Natural killer cell (primary cell): Measurements from ENCODE around the gene STRN3. TPM values are rescaled to one million over a fixed set of nuclear protein-coding genes. Genes with fewer than 3 reads are reported as not detected.

Source experiments
- ATAC-seq, 3 donors: fragments of 150-1000 bp in 2 of 3; fragments of 200-7000 bp in 1 of 3; cut with Tn5 transposase; 1 replicate in 1 of 3; 2 replicates in 2 of 3; pipeline ENCODE4 v1.10.0; 2021; ENCODE audit warnings: mild to moderate bottlenecking in 2 of 3, moderate library complexity in 2 of 3
- DNase-seq, 2 donors: peaks; one replicate each; pipeline versions ENCODE4 v3.0.0 to v3.0.0-alpha.2; 2013 to 2021; ENCODE audit warnings: mixed read lengths in 1 of 2
- H3K27ac ChIP-seq: one replicate; pipeline ENCODE4 v1.5.1; 2013; ENCODE audit warnings: mild to moderate bottlenecking, low read length
- H3K27me3 ChIP-seq: one replicate; pipeline ENCODE4 v1.6.1; 2013; ENCODE audit warnings: low read length; ENCODE audit not compliant: control insufficient read depth, insufficient read depth
- H3K36me3 ChIP-seq: one replicate; pipeline ENCODE4 v1.6.1; 2013; ENCODE audit warnings: low read length; ENCODE audit not compliant: control insufficient read depth, insufficient read depth
- H3K4me1 ChIP-seq: one replicate; pipeline ENCODE4 v1.6.1; 2013; ENCODE audit warnings: low read length; ENCODE audit not compliant: control insufficient read depth, insufficient read depth
- H3K4me3 ChIP-seq: one replicate; pipeline ENCODE4 v1.5.1; 2013; ENCODE audit warnings: low read length
- H3K9me3 ChIP-seq: one replicate; pipeline ENCODE4 v1.6.1; 2013; ENCODE audit warnings: low read length; ENCODE audit not compliant: control insufficient read depth, insufficient read depth
- H3K27ac Mint-ChIP-seq, 2 donors: one replicate each; pipeline ENCODE4 v1.8.0; 2022; ENCODE audit warnings: mild to moderate bottlenecking in 2 of 2, mixed read lengths in 2 of 2, moderate library complexity in 1 of 2
- H3K27me3 Mint-ChIP-seq, 2 donors: one replicate each; pipeline ENCODE4 v1.8.0; 2022; ENCODE audit warnings: low read depth in 2 of 2, mixed read lengths in 2 of 2
- H3K36me3 Mint-ChIP-seq: one replicate; pipeline ENCODE4 v1.8.0; 2022; ENCODE audit warnings: mixed read lengths
- H3K4me1 Mint-ChIP-seq, 2 donors: one replicate each; pipeline ENCODE4 v1.8.0; 2022; ENCODE audit warnings: mixed read lengths in 2 of 2
- H3K4me3 Mint-ChIP-seq: one replicate; pipeline ENCODE4 v1.8.0; 2022; ENCODE audit warnings: mild to moderate bottlenecking, moderate library complexity, mixed read lengths
- H3K9me3 Mint-ChIP-seq, 2 donors: one replicate each; pipeline ENCODE4 v1.8.0; 2022; ENCODE audit warnings: mixed read lengths in 2 of 2
- WGBS: methylation state at CpG from one replicate; pipeline ENCODE4 v1.1.7; 2013; ENCODE audit warnings: missing lambda C conversion rate; ENCODE audit not compliant: insufficient coverage; 5-methylcytosine and 5-hydroxymethylcytosine counted together
- intact Hi-C: fragments of 100-400 bp; cut with micrococcal nuclease; formaldehyde crosslinking; loops from one replicate; pipeline ENCODE4 v1.14.2; 2022
- total RNA-seq, 4 donors: library from RNA; stranded (reverse); fragments of 120-200 nt in 1 of 4; gene quantifications; one replicate each; pipeline versions ENCODE4 v1.2.3 to v1.2.4, GENCODE V29; 2013 to 2022
- TF ChIP-seq, protein P1 (sequence below): fragments of 200-600 bp; IDR thresholded peaks from one replicate; pipeline ENCODE4 v1.8.0; 2022; ENCODE audit warnings: antibody characterized with exemption

The STRN3 gene
- total RNA-seq, 3 donors from 2014 or later (not counting 1 experiment from before 2014, with no cell fraction given) = 19.5 to 34.2 (median 31.1) TPM

GRCh38 chr14:30894923-30895515 lies 131.2 kb downstream of the STRN3 start:
- TF ChIP-seq, protein P1, sequence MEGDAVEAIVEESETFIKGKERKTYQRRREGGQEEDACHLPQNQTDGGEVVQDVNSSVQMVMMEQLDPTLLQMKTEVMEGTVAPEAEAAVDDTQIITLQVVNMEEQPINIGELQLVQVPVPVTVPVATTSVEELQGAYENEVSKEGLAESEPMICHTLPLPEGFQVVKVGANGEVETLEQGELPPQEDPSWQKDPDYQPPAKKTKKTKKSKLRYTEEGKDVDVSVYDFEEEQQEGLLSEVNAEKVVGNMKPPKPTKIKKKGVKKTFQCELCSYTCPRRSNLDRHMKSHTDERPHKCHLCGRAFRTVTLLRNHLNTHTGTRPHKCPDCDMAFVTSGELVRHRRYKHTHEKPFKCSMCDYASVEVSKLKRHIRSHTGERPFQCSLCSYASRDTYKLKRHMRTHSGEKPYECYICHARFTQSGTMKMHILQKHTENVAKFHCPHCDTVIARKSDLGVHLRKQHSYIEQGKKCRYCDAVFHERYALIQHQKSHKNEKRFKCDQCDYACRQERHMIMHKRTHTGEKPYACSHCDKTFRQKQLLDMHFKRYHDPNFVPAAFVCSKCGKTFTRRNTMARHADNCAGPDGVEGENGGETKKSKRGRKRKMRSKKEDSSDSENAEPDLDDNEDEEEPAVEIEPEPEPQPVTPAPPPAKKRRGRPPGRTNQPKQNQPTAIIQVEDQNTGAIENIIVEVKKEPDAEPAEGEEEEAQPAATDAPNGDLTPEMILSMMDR = no peak
- DNase-seq (no peak), ATAC-seq (no peak)
- Mint-ChIP-seq H3K4me3 (no peak overlapping the region), H3K4me1 (peaks cover 5 to 15% of the 10 kb centered on the region in 2 donors), H3K36me3 (peaks cover 6% of the 10 kb centered on the region), H3K9me3 (no peaks in the 10 kb centered on the region), H3K27me3 (no peaks in the 10 kb centered on the region), H3K27ac (peak overlapping the region in 1 of 2 donors; percentile 44)
- Histone ChIP-seq H3K36me3 (peaks cover 21% of the 10 kb centered on the region), H3K27me3 (no peaks in the 10 kb centered on the region), H3K9me3 (no peaks in the 10 kb centered on the region), H3K4me1 (no peaks in the 10 kb centered on the region), H3K27ac (no peak overlapping the region), H3K4me3 (no peak overlapping the region)
- intact Hi-C loops = no loop called here
- 98% methylated on average over 3 of the region's 4 CpGs for WGBS

- DNase-seq = no peak
- peaks cover 3 to 6% of the 10 kb centered on the region in 2 donors for H3K4me1 Mint-ChIP-seq
- no peaks in the 10 kb centered on the region for H3K27me3 Mint-ChIP-seq
- H3K27ac Mint-ChIP-seq = no peak overlapping the region
- Histone ChIP-seq H3K27ac (no peak overlapping the region), H3K4me3 (no peak overlapping the region), H3K36me3 (peaks cover 21% of the 10 kb centered on the region), H3K27me3 (no peaks in the 10 kb centered on the region), H3K4me1 (no peaks in the 10 kb centered on the region), H3K9me3 (no peaks in the 10 kb centered on the region)
- TF ChIP-seq, protein P1 = no peak
- no peak for ATAC-seq
- H3K36me3 Mint-ChIP-seq = peaks cover 6% of the 10 kb centered on the region
- H3K4me3 Mint-ChIP-seq = no peak overlapping the region
- intact Hi-C loops = no loop called here
- no peaks in the 10 kb centered on the region for H3K9me3 Mint-ChIP-seq
- 100% methylated on average over 2 of the region's 2 CpGs for WGBS
These were observed 132.4 kb downstream of the STRN3 start for GRCh38 chr14:30893819-30894218.

DNA sequence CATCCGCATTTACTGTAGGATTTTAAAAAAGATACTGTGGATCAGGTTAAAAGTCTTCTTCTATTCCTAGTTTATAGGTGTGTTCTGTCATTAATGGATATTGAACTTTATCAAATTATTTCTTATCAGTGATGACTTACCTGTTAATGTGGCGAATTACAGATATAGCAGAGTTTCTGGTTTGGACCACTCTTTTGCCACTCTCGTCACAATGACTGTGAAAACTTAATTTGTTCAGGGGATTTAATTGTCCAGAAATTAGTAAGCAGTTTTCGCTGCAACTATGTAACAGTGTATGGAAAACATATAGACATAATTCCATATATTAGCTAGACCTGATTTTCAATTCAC lies 137.0 kb downstream of the STRN3 start:
- Mint-ChIP-seq H3K36me3 (no peaks in the 10 kb centered on the region), H3K4me3 (no peak overlapping the region), H3K4me1 (no peaks in the 10 kb centered on the region), H3K9me3 (no peaks in the 10 kb centered on the region), H3K27ac (peak overlapping the region in 1 of 2 donors; percentile 51), H3K27me3 (no peaks in the 10 kb centered on the region)
- Histone ChIP-seq H3K9me3 (no peaks in the 10 kb centered on the region), H3K4me3 (no peak overlapping the region), H3K27ac (no peak overlapping the region), H3K36me3 (peaks cover 4% of the 10 kb centered on the region), H3K4me1 (no peaks in the 10 kb centered on the region), H3K27me3 (no peaks in the 10 kb centered on the region)
- WGBS = 100% methylated on average over 1 of the region's 4 CpGs
- intact Hi-C loops = no loop called here
- TF ChIP-seq, protein P1 = no peak
- no peak for ATAC-seq
- no peak for DNase-seq
